ENCODE results near the gene EPHB1.

EPHB1 gene

GRCh38 chr3:134823679-134824078 is 28.6 kb downstream of the EPHB1 start:
- DNase-seq (ENCODE audit: low read depth in 1 of 2, low spot score in 1 of 2), result no peak
- Histone ChIP-seq H3K27me3 (ENCODE audit: insufficient read depth, poor library complexity, severe bottlenecking) (peaks cover 2% of the 10 kb centered on the region), H3K27ac (replicated peaks) (no peak overlapping the region), H3K4me3 (replicated peaks; ENCODE audit: insufficient read depth, low read length) (no peak overlapping the region)
- TF ChIP-seq GABPA (IDR thresholded peaks at IDR 0.05; ENCODE audit: low read depth) (no peak), REST (IDR thresholded peaks at IDR 0.05; ENCODE audit: insufficient replicate concordance, low read depth) (no peak), POLR2AphosphoS5 (IDR thresholded peaks at IDR 0.05; ENCODE audit: low read depth) (no peak), CTCF (IDR thresholded peaks at IDR 0.05; ENCODE audit: insufficient read depth, low read length) (no peak), SPI1 (IDR thresholded peaks at IDR 0.05; ENCODE audit: borderline replicate concordance, low read depth) (no peak)

GRCh38 chr3:134824791-134825190 is 29.7 kb downstream of the EPHB1 start:
- peaks cover 2% of the 10 kb centered on the region for H3K27me3 ChIP-seq (ENCODE audit: insufficient read depth, poor library complexity, severe bottlenecking)
- H3K27ac ChIP-seq (replicated peaks), result no peak overlapping the region
- no peak for TF ChIP-seq POLR2AphosphoS5 (IDR thresholded peaks at IDR 0.05; ENCODE audit: low read depth)
- no peak for TF ChIP-seq SPI1 (IDR thresholded peaks at IDR 0.05; ENCODE audit: borderline replicate concordance, low read depth)
- no peak for TF ChIP-seq GABPA (IDR thresholded peaks at IDR 0.05; ENCODE audit: low read depth)
- TF ChIP-seq REST (IDR thresholded peaks at IDR 0.05; ENCODE audit: insufficient replicate concordance, low read depth), result no peak
- no peak for TF ChIP-seq CTCF (IDR thresholded peaks at IDR 0.05; ENCODE audit: insufficient read depth, low read length)
- no peak overlapping the region for H3K4me3 ChIP-seq (replicated peaks; ENCODE audit: insufficient read depth, low read length)
- DNase-seq (ENCODE audit: low read depth in 1 of 2, low spot score in 1 of 2), result no peak

GRCh38 chr3:134827213-134827612 is 32.2 kb downstream of the EPHB1 start:
- Histone ChIP-seq H3K27me3 (ENCODE audit: insufficient read depth, poor library complexity, severe bottlenecking) (no peaks in the 10 kb centered on the region), H3K4me3 (replicated peaks; ENCODE audit: insufficient read depth, low read length) (no peak overlapping the region), H3K27ac (replicated peaks) (no peak overlapping the region)
- no peak for DNase-seq (ENCODE audit: low read depth in 1 of 2, low spot score in 1 of 2)
- TF ChIP-seq GABPA (IDR thresholded peaks at IDR 0.05; ENCODE audit: low read depth) (no peak), CTCF (IDR thresholded peaks at IDR 0.05; ENCODE audit: insufficient read depth, low read length) (no peak), SPI1 (IDR thresholded peaks at IDR 0.05; ENCODE audit: borderline replicate concordance, low read depth) (no peak)

GRCh38 chr3:134829721-134830120 is 34.7 kb downstream of the EPHB1 start:
- DNase-seq (ENCODE audit: low read depth in 1 of 2, low spot score in 1 of 2), result no peak
- Histone ChIP-seq H3K27me3 (ENCODE audit: insufficient read depth, poor library complexity, severe bottlenecking) (no peaks in the 10 kb centered on the region), H3K4me3 (replicated peaks; ENCODE audit: insufficient read depth, low read length) (no peak overlapping the region), H3K27ac (replicated peaks) (no peak overlapping the region)
- TF ChIP-seq POLR2AphosphoS5 (IDR thresholded peaks at IDR 0.05; ENCODE audit: low read depth) (no peak), GABPA (IDR thresholded peaks at IDR 0.05; ENCODE audit: low read depth) (no peak), REST (IDR thresholded peaks at IDR 0.05; ENCODE audit: insufficient replicate concordance, low read depth) (no peak), CTCF (IDR thresholded peaks at IDR 0.05; ENCODE audit: insufficient read depth, low read length) (no peak), SPI1 (IDR thresholded peaks at IDR 0.05; ENCODE audit: borderline replicate concordance, low read depth) (no peak)
